ENCODE data around the gene PNMA1.

PNMA1 gene

GRCh38 chr14:73726025-73726961 is 12.1 kb upstream of the PNMA1 start:
- Histone ChIP-seq H3K9me3 (ENCODE audit: insufficient read depth, low read depth, low read length) (no peaks in the 10 kb centered on the region), H3K27ac (ENCODE audit: low read depth, low read length) (no peak overlapping the region), H3K4me2 (ENCODE audit: low read length) (no peak overlapping the region), H2BK120ac (ENCODE audit: insufficient read depth, low read length, poor library complexity) (no peak overlapping the region), H3K4me3 (ENCODE audit: low read depth, low read length) (no peak overlapping the region), H3K4ac (ENCODE audit: low read depth, low read length) (no peak overlapping the region), H3K4me1 (ENCODE audit: control insufficient read depth in 1 of 2, insufficient read depth in 2 of 2, low read length in 2 of 2) (peaks cover 0 to 5% of the 10 kb centered on the region in 2 experiments), H4K8ac (ENCODE audit: low read depth, low read length) (no peak overlapping the region), H3K9ac (ENCODE audit: low read length) (no peak overlapping the region), H3K14ac (ENCODE audit: low read length) (no peak overlapping the region), H3K23ac (ENCODE audit: low read length) (no peak overlapping the region), H3K27me3 (ENCODE audit: insufficient read depth, low read length) (no peaks in the 10 kb centered on the region), H3K36me3 (ENCODE audit: control insufficient read depth in 1 of 2, insufficient read depth in 2 of 2, low read length in 2 of 2) (peaks cover 51 to 68% of the 10 kb centered on the region in 2 experiments), H4K12ac (ENCODE audit: low read depth, low read length) (peak overlapping the region; percentile 32), H3K79me2 (ENCODE audit: control insufficient read depth, insufficient read depth, low read length, poor library complexity) (no peaks in the 10 kb centered on the region), H4K91ac (ENCODE audit: low read depth, low read length) (no peak overlapping the region), H2AFZ (ENCODE audit: insufficient read depth, low read length, poor library complexity) (no peak overlapping the region), H2BK5ac (ENCODE audit: low read depth, low read length, poor library complexity) (no peak overlapping the region), H2AK5ac (ENCODE audit: low read length) (no peak overlapping the region), H3K18ac (ENCODE audit: low read length) (no peak overlapping the region), H2BK12ac (ENCODE audit: low read length) (no peak overlapping the region), H3K79me1 (ENCODE audit: low read length) (no peaks in the 10 kb centered on the region)
- no CpG with 5 or more reads among the region's 14 CpGs for WGBS (ENCODE audit: extremely low coverage, insufficient coverage, insufficient read length)
- no peak for DNase-seq

- H3K4me2 ChIP-seq (ENCODE audit: low read length) = no peak overlapping the region
- no peak overlapping the region for H3K4me3 ChIP-seq (ENCODE audit: low read depth, low read length)
- H3K4ac ChIP-seq (ENCODE audit: low read depth, low read length) = no peak overlapping the region
- no peak overlapping the region for H3K9ac ChIP-seq (ENCODE audit: low read length)
- peaks cover 0 to 5% of the 10 kb centered on the region in 2 experiments for H3K4me1 ChIP-seq (ENCODE audit: control insufficient read depth in 1 of 2, insufficient read depth in 2 of 2, low read length in 2 of 2)
- H3K18ac ChIP-seq (ENCODE audit: low read length) = no peak overlapping the region
- H4K12ac ChIP-seq (ENCODE audit: low read depth, low read length) = peak overlapping the region; percentile 20
- no peak overlapping the region for H2BK120ac ChIP-seq (ENCODE audit: insufficient read depth, low read length, poor library complexity)
- no peak overlapping the region for H2AFZ ChIP-seq (ENCODE audit: insufficient read depth, low read length, poor library complexity)
- no peak overlapping the region for H4K91ac ChIP-seq (ENCODE audit: low read depth, low read length)
- no peak for DNase-seq
- no peak overlapping the region for H2BK12ac ChIP-seq (ENCODE audit: low read length)
- H3K36me3 ChIP-seq (ENCODE audit: control insufficient read depth in 1 of 2, insufficient read depth in 2 of 2, low read length in 2 of 2) = peaks cover 55 to 76% of the 10 kb centered on the region in 2 experiments
- H3K79me1 ChIP-seq (ENCODE audit: low read length) = no peaks in the 10 kb centered on the region
- H3K9me3 ChIP-seq (ENCODE audit: insufficient read depth, low read depth, low read length) = no peaks in the 10 kb centered on the region
- no peaks in the 10 kb centered on the region for H3K27me3 ChIP-seq (ENCODE audit: insufficient read depth, low read length)
- H4K8ac ChIP-seq (ENCODE audit: low read depth, low read length) = no peak overlapping the region
- H2AK5ac ChIP-seq (ENCODE audit: low read length) = no peak overlapping the region
- no CpG with 5 or more reads among the region's 8 CpGs for WGBS (ENCODE audit: extremely low coverage, insufficient coverage, insufficient read length)
- no peak overlapping the region for H3K27ac ChIP-seq (ENCODE audit: low read depth, low read length)
- H3K79me2 ChIP-seq (ENCODE audit: control insufficient read depth, insufficient read depth, low read length, poor library complexity) = no peaks in the 10 kb centered on the region
- H2BK5ac ChIP-seq (ENCODE audit: low read depth, low read length, poor library complexity) = no peak overlapping the region
- H3K23ac ChIP-seq (ENCODE audit: low read length) = no peak overlapping the region
- no peak overlapping the region for H3K14ac ChIP-seq (ENCODE audit: low read length)
Observed at GRCh38 chr14:73725116-73726024, 11.2 kb upstream of the PNMA1 start.

GRCh38 chr14:73724696-73725095 is 10.5 kb upstream of the PNMA1 start:
- no peak overlapping the region for H2BK5ac ChIP-seq (ENCODE audit: low read depth, low read length, poor library complexity)
- no peak overlapping the region for H2BK12ac ChIP-seq (ENCODE audit: low read length)
- WGBS (ENCODE audit: extremely low coverage, insufficient coverage, insufficient read length) = no CpG with 5 or more reads among the region's 2 CpGs
- H3K36me3 ChIP-seq (ENCODE audit: control insufficient read depth in 1 of 2, insufficient read depth in 2 of 2, low read length in 2 of 2) = peaks cover 56 to 77% of the 10 kb centered on the region in 2 experiments
- H3K9me3 ChIP-seq (ENCODE audit: insufficient read depth, low read depth, low read length) = peaks cover 2% of the 10 kb centered on the region
- H4K91ac ChIP-seq (ENCODE audit: low read depth, low read length) = no peak overlapping the region
- H3K4me3 ChIP-seq (ENCODE audit: low read depth, low read length) = no peak overlapping the region
- no peak for DNase-seq
- H3K18ac ChIP-seq (ENCODE audit: low read length) = no peak overlapping the region
- no peak overlapping the region for H3K23ac ChIP-seq (ENCODE audit: low read length)
- peaks cover 0 to 5% of the 10 kb centered on the region in 2 experiments for H3K4me1 ChIP-seq (ENCODE audit: control insufficient read depth in 1 of 2, insufficient read depth in 2 of 2, low read length in 2 of 2)
- no peak overlapping the region for H3K4ac ChIP-seq (ENCODE audit: low read depth, low read length)
- no peak overlapping the region for H3K9ac ChIP-seq (ENCODE audit: low read length)
- H3K27ac ChIP-seq (ENCODE audit: low read depth, low read length) = no peak overlapping the region
- H4K12ac ChIP-seq (ENCODE audit: low read depth, low read length) = no peak overlapping the region
- no peak overlapping the region for H2AFZ ChIP-seq (ENCODE audit: insufficient read depth, low read length, poor library complexity)
- no peaks in the 10 kb centered on the region for H3K79me2 ChIP-seq (ENCODE audit: control insufficient read depth, insufficient read depth, low read length, poor library complexity)
- no peak overlapping the region for H4K8ac ChIP-seq (ENCODE audit: low read depth, low read length)
- H3K27me3 ChIP-seq (ENCODE audit: insufficient read depth, low read length) = no peaks in the 10 kb centered on the region
- no peak overlapping the region for H3K4me2 ChIP-seq (ENCODE audit: low read length)
- H3K14ac ChIP-seq (ENCODE audit: low read length) = no peak overlapping the region
- no peaks in the 10 kb centered on the region for H3K79me1 ChIP-seq (ENCODE audit: low read length)
- H2AK5ac ChIP-seq (ENCODE audit: low read length) = no peak overlapping the region
- H2BK120ac ChIP-seq (ENCODE audit: insufficient read depth, low read length, poor library complexity) = no peak overlapping the region

GRCh38 chr14:73723797-73724661 is 9.8 kb upstream of the PNMA1 start:
- Histone ChIP-seq H3K27ac (ENCODE audit: low read depth, low read length) (no peak overlapping the region), H3K4me3 (ENCODE audit: low read depth, low read length) (no peak overlapping the region), H4K8ac (ENCODE audit: low read depth, low read length) (no peak overlapping the region), H2AFZ (ENCODE audit: insufficient read depth, low read length, poor library complexity) (no peak overlapping the region), H3K79me2 (ENCODE audit: control insufficient read depth, insufficient read depth, low read length, poor library complexity) (no peaks in the 10 kb centered on the region), H3K23ac (ENCODE audit: low read length) (no peak overlapping the region), H3K9ac (ENCODE audit: low read length) (no peak overlapping the region), H3K14ac (ENCODE audit: low read length) (no peak overlapping the region), H2BK120ac (ENCODE audit: insufficient read depth, low read length, poor library complexity) (no peak overlapping the region), H3K4ac (ENCODE audit: low read depth, low read length) (no peak overlapping the region), H2AK5ac (ENCODE audit: low read length) (no peak overlapping the region), H3K4me1 (ENCODE audit: control insufficient read depth in 1 of 2, insufficient read depth in 2 of 2, low read length in 2 of 2) (peaks cover 0 to 5% of the 10 kb centered on the region in 2 experiments), H3K9me3 (ENCODE audit: insufficient read depth, low read depth, low read length) (peaks cover 2% of the 10 kb centered on the region), H4K91ac (ENCODE audit: low read depth, low read length) (no peak overlapping the region), H3K27me3 (ENCODE audit: insufficient read depth, low read length) (no peaks in the 10 kb centered on the region), H3K79me1 (ENCODE audit: low read length) (no peaks in the 10 kb centered on the region), H4K12ac (ENCODE audit: low read depth, low read length) (no peak overlapping the region), H3K36me3 (ENCODE audit: control insufficient read depth in 1 of 2, insufficient read depth in 2 of 2, low read length in 2 of 2) (peaks cover 59 to 78% of the 10 kb centered on the region in 2 experiments), H2BK5ac (ENCODE audit: low read depth, low read length, poor library complexity) (no peak overlapping the region), H2BK12ac (ENCODE audit: low read length) (no peak overlapping the region), H3K18ac (ENCODE audit: low read length) (no peak overlapping the region), H3K4me2 (ENCODE audit: low read length) (no peak overlapping the region)
- peak; percentile 45 to 47 for DNase-seq
- WGBS (ENCODE audit: extremely low coverage, insufficient coverage, insufficient read length) = no CpG with 5 or more reads among the region's 12 CpGs
